HCT116 (cell line): ENCODE results near the gene NME2. TPM values are rescaled to one million over a fixed set of nuclear protein-coding genes. Genes with fewer than 3 reads are reported as not detected.

Source experiments
- ATAC-seq: fragments of 200-7000 bp; cut with Tn5 transposase; 2 replicates; pipeline ENCODE4 v1.9.1; 2020; ENCODE audit warnings: mild to moderate bottlenecking, moderate library complexity
- BruUV-seq: library from RNA; stranded (reverse); fragments of 400-500 nt; replicated peaks from 2 replicates; lab custom pipeline; 2021; lab: Mats Ljungman, UMichigan
- CTCF ChIA-PET: fragments of 300-600 bp; sonication (Branson Sonifier 250); formaldehyde crosslinking; loops from one replicate; lab custom pipeline; 2021; ENCODE audit warnings: antibody characterized with exemption; lab: Charles Lee
- POLR2A ChIA-PET: fragments of 300-600, 350-600 bp; sonication (Branson Sonifier 250); formaldehyde crosslinking; loops from one replicate; lab custom pipeline; 2021; ENCODE audit warnings: antibody characterized with exemption; lab: Charles Lee
- RAD21 ChIA-PET, 2 experiments: fragments of 300-600 bp; sonication (Branson Sonifier 250); formaldehyde crosslinking; loops; one replicate each; lab custom pipeline; 2023; ENCODE audit warnings: low total read pairs in 2 of 2; ENCODE audit not compliant: uncharacterized antibody in 2 of 2, unreplicated experiment in 2 of 2, low non-redundant PET in 1 of 2; lab: Charles Lee
- DNase-seq: peaks from one replicate; pipeline ENCODE4 v3.0.0-alpha.2; 2010; ENCODE audit warnings: low read depth, low spot score
- H2AFZ ChIP-seq: fragments of 200-600 bp; shearing (Covaris generic), sonication (generic); 2 replicates; pipeline ENCODE4 v1.6.1; 2017; ENCODE audit warnings: low read depth, mixed run types, mixed read lengths, antibody characterized with exemption, low read length; ENCODE audit not compliant: poor library complexity, severe bottlenecking
- H3K27ac ChIP-seq: 2 replicates; pipeline ENCODE4 v1.5.1; 2012; ENCODE audit warnings: low read depth, low read length
- H3K27me3 ChIP-seq: fragments of 200-600 bp; sonication (generic); 2 replicates; pipeline ENCODE4 v1.6.1; 2016; ENCODE audit warnings: mixed run types, low read length, mixed read lengths; ENCODE audit not compliant: insufficient read depth
- H3K36me3 ChIP-seq, 2 experiments: fragments of 200-500 bp in 1 of 2; fragments of 200-600 bp in 1 of 2; sonication (Bioruptor generic) in 1 of 2; sonication (generic) in 1 of 2; 2 replicates each; pipeline versions ENCODE4 v1.5.1 to v1.6.1; 2014 to 2016; ENCODE audit warnings: low read length in 2 of 2, inconsistent platforms in 1 of 2, mixed read lengths in 1 of 2, mixed run types in 1 of 2; ENCODE audit not compliant: insufficient read depth in 2 of 2, control insufficient read depth in 1 of 2
- H3K4me1 ChIP-seq, 2 experiments: fragments of 200-600 bp in 1 of 2; sonication (generic) in 1 of 2; 2 replicates each; pipeline versions ENCODE4 v1.5.1 to v1.6.1; 2012 to 2017; ENCODE audit warnings: low read length in 2 of 2, inconsistent platforms in 1 of 2, mild to moderate bottlenecking in 1 of 2, mixed read lengths in 1 of 2, mixed run types in 1 of 2, moderate library complexity in 1 of 2; ENCODE audit not compliant: insufficient read depth in 2 of 2, control insufficient read depth in 1 of 2
- H3K4me2 ChIP-seq: fragments of 200-600 bp; sonication (generic); 2 replicates; pipeline ENCODE4 v1.6.1; 2017; ENCODE audit warnings: mixed run types, low read length, mixed read lengths
- H3K4me3 ChIP-seq, 2 experiments: fragments of 200-600 bp in 1 of 2; sonication (generic) in 1 of 2; replicated peaks in 1 of 2; 2 replicates each; pipeline ENCODE4 v1.5.1; 2011 to 2016; ENCODE audit warnings: low read length in 2 of 2, control low read depth in 1 of 2, low read depth in 1 of 2, mild to moderate bottlenecking in 1 of 2, mixed read lengths in 1 of 2, mixed run types in 1 of 2
- H3K79me2 ChIP-seq: fragments of 200-600 bp; sonication (generic); 2 replicates; pipeline ENCODE4 v1.6.1; 2017; ENCODE audit warnings: mild to moderate bottlenecking, mixed run types, low read length, moderate library complexity, mixed read lengths; ENCODE audit not compliant: insufficient read depth
- H3K9ac ChIP-seq: fragments of 200-600 bp; sonication (generic); 2 replicates; pipeline ENCODE4 v1.6.1; 2016; ENCODE audit warnings: low read length, mixed read lengths
- H3K9me2 ChIP-seq: fragments of 200-600 bp; sonication (generic), shearing (Covaris generic); 2 replicates; pipeline ENCODE4 v1.6.1; 2017; ENCODE audit warnings: mixed run types, mild to moderate bottlenecking, moderate library complexity; ENCODE audit not compliant: insufficient read depth
- H3K9me3 ChIP-seq, 2 experiments: fragments of 200-500 bp in 1 of 2; fragments of 200-600 bp in 1 of 2; sonication (Bioruptor generic) in 1 of 2; sonication (generic) in 1 of 2; 2 replicates each; pipeline ENCODE4 v1.6.1; 2014 to 2017; ENCODE audit warnings: low read length in 2 of 2, mixed read lengths in 2 of 2, inconsistent platforms in 1 of 2, low read depth in 1 of 2, mild to moderate bottlenecking in 1 of 2, mixed run types in 1 of 2, moderate library complexity in 1 of 2; ENCODE audit not compliant: control insufficient read depth in 1 of 2, insufficient read depth in 1 of 2
- H4K20me1 ChIP-seq: fragments of 200-600 bp; sonication (generic), shearing (Covaris generic); 2 replicates; pipeline ENCODE4 v1.6.1; 2017; ENCODE audit warnings: mixed run types, mild to moderate bottlenecking, moderate library complexity; ENCODE audit not compliant: insufficient read depth
- CBX3 ChIP-seq: IDR thresholded peaks from 2 replicates; pipeline ENCODE4 v1.6.1; 2012; ENCODE audit warnings: low read depth
- CEBPB ChIP-seq: IDR thresholded peaks from 2 replicates; pipeline ENCODE4 v1.6.1; 2012; ENCODE audit warnings: low read depth
- EGR1 ChIP-seq: IDR thresholded peaks from 2 replicates; pipeline ENCODE4 v1.6.1; 2012; ENCODE audit warnings: low read depth
- ELF1 ChIP-seq: IDR thresholded peaks from 2 replicates; pipeline ENCODE4 v1.6.1; 2012; ENCODE audit warnings: low read depth, borderline replicate concordance
- EZH2 ChIP-seq: fragments of 200-600 bp; sonication (generic); IDR thresholded peaks from 2 replicates; pipeline ENCODE4 v1.6.1; 2017; ENCODE audit warnings: antibody characterized with exemption, mixed run types
- EZH2phosphoT487 ChIP-seq: fragments of 200-600 bp; IDR thresholded peaks from 2 replicates; pipeline ENCODE4 v1.6.1; 2018; ENCODE audit warnings: antibody characterized with exemption, borderline replicate concordance
- FOSL1 ChIP-seq: IDR thresholded peaks from 2 replicates; pipeline ENCODE4 v1.6.1; 2012; ENCODE audit warnings: low read depth
- JUND ChIP-seq: IDR thresholded peaks from 2 replicates; pipeline ENCODE4 v1.6.1; 2012
- POLR2A ChIP-seq: IDR thresholded peaks from 2 replicates; pipeline ENCODE4 v1.7.0; 2011; ENCODE audit warnings: borderline replicate concordance; ENCODE audit not compliant: insufficient read depth, insufficient read length; ENCODE audit errors: extremely low read depth
- POLR2AphosphoS5 ChIP-seq: IDR thresholded peaks from 2 replicates; pipeline ENCODE4 v1.6.1; 2011; ENCODE audit warnings: mild to moderate bottlenecking, low read depth, low read length, moderate library complexity
- SRF ChIP-seq: IDR thresholded peaks from 2 replicates; pipeline ENCODE4 v1.6.1; 2012; ENCODE audit warnings: low read depth
- TCF7L2 ChIP-seq: IDR thresholded peaks from 2 replicates; pipeline ENCODE4 v1.7.0; 2011; ENCODE audit warnings: borderline replicate concordance, inconsistent platforms; ENCODE audit not compliant: insufficient read depth, insufficient read length; ENCODE audit errors: extremely low read depth
- YY1 ChIP-seq: IDR thresholded peaks from 2 replicates; pipeline ENCODE4 v1.6.1; 2011; ENCODE audit warnings: low read length, low read depth, moderate library complexity, mild to moderate bottlenecking; ENCODE audit not compliant: insufficient replicate concordance; ENCODE audit errors: extremely low read depth
- ZFX ChIP-seq: fragments of 450-650 bp; IDR thresholded peaks from 2 replicates; pipeline ENCODE4 v1.6.1; 2017
- ZNF274 ChIP-seq: fragments of 200-500 bp; sonication (Bioruptor generic); IDR thresholded peaks from 2 replicates; pipeline ENCODE4 v1.6.1; 2014; ENCODE audit warnings: mild to moderate bottlenecking, low read depth, low read length, inconsistent platforms
- intact Hi-C: fragments of 100-400 bp; cut with micrococcal nuclease; formaldehyde crosslinking; loops from 2 replicates; pipeline ENCODE4 v1.10.0; 2022
- total RNA-seq: library from RNA; stranded (reverse); gene quantifications from one replicate; pipeline ENCODE4 v1.2.1, GENCODE V29; 2021; ENCODE audit not compliant: unreplicated experiment
- TF ChIP-seq, protein P1 (sequence below): IDR thresholded peaks from 2 replicates; pipeline ENCODE4 v1.6.1; 2012
- TF ChIP-seq, protein P2 (sequence below): IDR thresholded peaks from 2 replicates; pipeline ENCODE4 v1.6.1; 2012; ENCODE audit warnings: low read depth
- TF ChIP-seq, protein P3 (sequence below): IDR thresholded peaks from 2 replicates; pipeline ENCODE4 v1.6.1; 2012
- TF ChIP-seq, protein P4 (sequence below): IDR thresholded peaks from 2 replicates; pipeline ENCODE4 v1.6.1; 2011; ENCODE audit warnings: mild to moderate bottlenecking, low read length, moderate library complexity; ENCODE audit not compliant: insufficient replicate concordance; ENCODE audit errors: extremely low read depth

Gene NME2
- total RNA-seq, 1 experiment from 2014 or later = 1,287 TPM

DNA sequence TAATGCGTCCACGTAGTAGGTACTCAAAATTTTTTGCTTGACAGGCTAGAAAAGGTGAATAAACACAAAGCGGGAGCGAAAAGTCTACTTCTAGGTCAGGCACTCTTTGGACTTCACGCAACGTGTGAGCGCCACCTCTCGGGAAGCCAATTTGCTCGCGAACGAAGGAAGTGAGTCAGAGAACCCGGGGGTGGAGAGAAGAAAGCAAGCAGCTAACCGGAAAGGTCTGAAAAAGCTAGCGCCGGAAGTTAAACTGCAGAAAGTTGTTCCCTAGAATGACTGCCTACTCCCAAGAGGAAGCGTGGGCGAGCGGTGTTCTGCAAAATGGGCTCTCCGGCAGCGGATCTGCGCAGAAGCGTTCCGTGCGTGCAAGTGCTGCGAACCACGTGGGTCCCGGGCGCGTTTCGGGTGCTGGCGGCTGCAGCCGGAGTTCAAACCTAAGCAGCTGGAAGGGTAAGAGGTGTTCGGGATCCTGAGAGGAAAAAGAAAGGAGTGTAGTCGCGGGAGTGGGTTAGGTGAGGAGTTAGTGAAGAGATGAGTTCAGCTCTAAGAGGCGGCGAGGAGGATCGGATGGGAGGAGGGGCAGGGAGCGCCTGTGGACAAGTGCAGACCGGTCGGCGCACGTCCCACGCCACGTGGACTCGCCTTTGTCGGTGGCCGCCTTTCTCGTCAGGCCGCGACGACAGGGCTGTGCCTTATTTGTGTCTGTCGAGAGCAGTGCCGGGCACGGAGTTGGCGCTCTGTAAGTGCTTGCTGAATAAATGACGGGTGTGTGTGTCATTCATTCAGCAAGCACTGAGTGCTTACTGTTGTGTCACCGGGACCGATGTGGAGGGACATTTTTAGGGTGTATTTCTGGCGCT lies 12.8 kb upstream of the NME2 start, which contains the start of gene NME1:
Gene NME1 (plus strand): TSS at position 350 of the 863 bp plus-strand sequence. CDS start 2,096 bp downstream, outside the sequence.
- peaks cover 52% of the 10 kb centered on the region for H3K79me2 ChIP-seq
- H3K9ac ChIP-seq = peak within 1 kb of the TSS; percentile 84
- no peaks in the 10 kb centered on the region for H3K9me2 ChIP-seq
- no peaks in the 10 kb centered on the region for H3K27me3 ChIP-seq
- intact Hi-C loops = loop anchor here (1.0 to 10.0 kb wide), 7 partner anchors 32 to 609 kb away; partner anchors contain the start of genes SPATA20 and TOB1
- H3K4me2 ChIP-seq = peak within 1 kb of the TSS; percentile 85
- peaks cover 14 to 22% of the 10 kb centered on the region in 2 experiments for H3K4me1 ChIP-seq
- H3K36me3 ChIP-seq = peaks cover 24 to 29% of the 10 kb centered on the region in 2 experiments
- RAD21 ChIA-PET = interaction anchor here (0.6 to 1.0 kb wide), 13 partner anchors 9 to 370 kb away, joined by 3 to 8 read pairs (median 4); partner anchors contain the start of gene SPAG9 (in 2 of the 2)
- CTCF ChIA-PET = interaction anchor here (0.6 to 2.1 kb wide), 33 partner anchors 9 to 369 kb away, joined by 3 to 88 read pairs (median 4); partner anchors contain the start of genes NME2 and SPAG9
- H3K27ac ChIP-seq = peak within 1 kb of the TSS; percentile 69
- POLR2A ChIA-PET = interaction anchor here (0.8 to 3.6 kb wide), 14 partner anchors 9 to 301 kb away, joined by 3 to 24 read pairs (median 4); partner anchors contain the start of genes NME2, SPAG9 and TOB1
- H3K4me3 ChIP-seq = peak within 1 kb of the TSS; percentile 74 to 82
- ATAC-seq = peak; percentile 92
- peak within 1 kb of the TSS; percentile 95 for H2AFZ ChIP-seq
- H4K20me1 ChIP-seq = peaks cover 10% of the 10 kb centered on the region; the same call in 1 of the 2 replicates
- BruUV-seq = no TSS peak
- DNase-seq = peak; percentile 100
- H3K9me3 ChIP-seq = no peaks in the 10 kb centered on the region
- TF ChIP-seq, protein P1, sequence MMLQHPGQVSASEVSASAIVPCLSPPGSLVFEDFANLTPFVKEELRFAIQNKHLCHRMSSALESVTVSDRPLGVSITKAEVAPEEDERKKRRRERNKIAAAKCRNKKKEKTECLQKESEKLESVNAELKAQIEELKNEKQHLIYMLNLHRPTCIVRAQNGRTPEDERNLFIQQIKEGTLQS = no peak; the same call in 1 of the 2 replicates
- 0 out of 2 replicates have a peak, but pooled peaks have one; percentile 47 for TF ChIP-seq CEBPB
- TF ChIP-seq, protein P2, sequence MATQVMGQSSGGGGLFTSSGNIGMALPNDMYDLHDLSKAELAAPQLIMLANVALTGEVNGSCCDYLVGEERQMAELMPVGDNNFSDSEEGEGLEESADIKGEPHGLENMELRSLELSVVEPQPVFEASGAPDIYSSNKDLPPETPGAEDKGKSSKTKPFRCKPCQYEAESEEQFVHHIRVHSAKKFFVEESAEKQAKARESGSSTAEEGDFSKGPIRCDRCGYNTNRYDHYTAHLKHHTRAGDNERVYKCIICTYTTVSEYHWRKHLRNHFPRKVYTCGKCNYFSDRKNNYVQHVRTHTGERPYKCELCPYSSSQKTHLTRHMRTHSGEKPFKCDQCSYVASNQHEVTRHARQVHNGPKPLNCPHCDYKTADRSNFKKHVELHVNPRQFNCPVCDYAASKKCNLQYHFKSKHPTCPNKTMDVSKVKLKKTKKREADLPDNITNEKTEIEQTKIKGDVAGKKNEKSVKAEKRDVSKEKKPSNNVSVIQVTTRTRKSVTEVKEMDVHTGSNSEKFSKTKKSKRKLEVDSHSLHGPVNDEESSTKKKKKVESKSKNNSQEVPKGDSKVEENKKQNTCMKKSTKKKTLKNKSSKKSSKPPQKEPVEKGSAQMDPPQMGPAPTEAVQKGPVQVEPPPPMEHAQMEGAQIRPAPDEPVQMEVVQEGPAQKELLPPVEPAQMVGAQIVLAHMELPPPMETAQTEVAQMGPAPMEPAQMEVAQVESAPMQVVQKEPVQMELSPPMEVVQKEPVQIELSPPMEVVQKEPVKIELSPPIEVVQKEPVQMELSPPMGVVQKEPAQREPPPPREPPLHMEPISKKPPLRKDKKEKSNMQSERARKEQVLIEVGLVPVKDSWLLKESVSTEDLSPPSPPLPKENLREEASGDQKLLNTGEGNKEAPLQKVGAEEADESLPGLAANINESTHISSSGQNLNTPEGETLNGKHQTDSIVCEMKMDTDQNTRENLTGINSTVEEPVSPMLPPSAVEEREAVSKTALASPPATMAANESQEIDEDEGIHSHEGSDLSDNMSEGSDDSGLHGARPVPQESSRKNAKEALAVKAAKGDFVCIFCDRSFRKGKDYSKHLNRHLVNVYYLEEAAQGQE = no peak
- peak; percentile 78 for TF ChIP-seq POLR2A
- TF ChIP-seq YY1 = peak; percentile 91
- TF ChIP-seq CBX3 = peak; percentile 100
- TF ChIP-seq FOSL1 = peak; percentile 89
- TF ChIP-seq EZH2 = no peak
- peak; percentile 76 for TF ChIP-seq TCF7L2
- TF ChIP-seq, protein P3, sequence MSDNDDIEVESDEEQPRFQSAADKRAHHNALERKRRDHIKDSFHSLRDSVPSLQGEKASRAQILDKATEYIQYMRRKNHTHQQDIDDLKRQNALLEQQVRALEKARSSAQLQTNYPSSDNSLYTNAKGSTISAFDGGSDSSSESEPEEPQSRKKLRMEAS = peak; percentile 100
- peak; percentile 97 for TF ChIP-seq SRF
- TF ChIP-seq, protein P4, sequence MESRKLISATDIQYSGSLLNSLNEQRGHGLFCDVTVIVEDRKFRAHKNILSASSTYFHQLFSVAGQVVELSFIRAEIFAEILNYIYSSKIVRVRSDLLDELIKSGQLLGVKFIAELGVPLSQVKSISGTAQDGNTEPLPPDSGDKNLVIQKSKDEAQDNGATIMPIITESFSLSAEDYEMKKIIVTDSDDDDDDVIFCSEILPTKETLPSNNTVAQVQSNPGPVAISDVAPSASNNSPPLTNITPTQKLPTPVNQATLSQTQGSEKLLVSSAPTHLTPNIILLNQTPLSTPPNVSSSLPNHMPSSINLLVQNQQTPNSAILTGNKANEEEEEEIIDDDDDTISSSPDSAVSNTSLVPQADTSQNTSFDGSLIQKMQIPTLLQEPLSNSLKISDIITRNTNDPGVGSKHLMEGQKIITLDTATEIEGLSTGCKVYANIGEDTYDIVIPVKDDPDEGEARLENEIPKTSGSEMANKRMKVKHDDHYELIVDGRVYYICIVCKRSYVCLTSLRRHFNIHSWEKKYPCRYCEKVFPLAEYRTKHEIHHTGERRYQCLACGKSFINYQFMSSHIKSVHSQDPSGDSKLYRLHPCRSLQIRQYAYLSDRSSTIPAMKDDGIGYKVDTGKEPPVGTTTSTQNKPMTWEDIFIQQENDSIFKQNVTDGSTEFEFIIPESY = peak; percentile 88
- peak; percentile 100 for TF ChIP-seq EGR1
- peak; percentile 56; the same call in 1 of the 2 replicates for TF ChIP-seq ZFX
- TF ChIP-seq ELF1 = no peak; the same call in 1 of the 2 replicates
- TF ChIP-seq EZH2phosphoT487 = no peak
- peak; percentile 97 for TF ChIP-seq POLR2AphosphoS5
- TF ChIP-seq JUND = peak; percentile 88
- TF ChIP-seq ZNF274 = no peak
